ES-I3 (cell line): ENCODE data around the gene SKIC8.

Source experiments
- H3K36me3 ChIP-seq: 2 replicates; pipeline ENCODE4 v1.6.1; 2013; ENCODE audit warnings: mild to moderate bottlenecking, low read length, control low read depth, moderate library complexity; ENCODE audit not compliant: insufficient read depth
- H3K4me1 ChIP-seq: 2 replicates; pipeline ENCODE4 v1.6.1; 2013; ENCODE audit warnings: mild to moderate bottlenecking, control low read depth, low read length; ENCODE audit not compliant: insufficient read depth
- H3K9ac ChIP-seq: 2 replicates; pipeline ENCODE4 v1.6.1; 2013; ENCODE audit warnings: low read depth, mild to moderate bottlenecking, low read length, moderate library complexity
- H3K9me3 ChIP-seq: 2 replicates; pipeline ENCODE4 v1.6.1; 2013; ENCODE audit warnings: mild to moderate bottlenecking, low read length, moderate library complexity; ENCODE audit not compliant: control insufficient read depth, insufficient read depth

Gene SKIC8

GRCh38 chr15:78314181-78314581 lies 14.8 kb upstream of the SKIC8 start:
- peaks cover 18% of the 10 kb centered on the region for H3K4me1 ChIP-seq
- H3K9me3 ChIP-seq = no peaks in the 10 kb centered on the region
- H3K36me3 ChIP-seq = no peaks in the 10 kb centered on the region
- H3K9ac ChIP-seq = no peak overlapping the region

DNA sequence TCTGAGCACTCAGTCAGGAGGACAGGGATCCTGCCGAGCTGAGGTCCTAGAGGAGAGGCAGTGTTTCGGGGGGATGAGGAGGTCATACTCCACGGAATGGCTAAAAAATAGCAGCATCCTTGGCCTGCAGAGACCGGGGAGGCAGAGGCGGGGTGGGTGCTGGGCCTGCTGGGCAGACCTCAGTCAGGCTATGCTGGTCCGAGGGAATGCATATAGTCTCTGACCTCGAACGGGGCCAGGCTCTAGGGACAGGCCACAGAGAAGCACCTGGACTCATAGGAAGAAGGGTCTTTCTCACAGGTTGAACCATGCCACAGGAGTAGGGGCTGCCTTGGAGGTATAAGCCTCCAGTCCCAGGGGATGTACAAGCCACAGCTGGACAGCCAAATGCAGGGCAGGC lies 14.0 kb upstream of the SKIC8 start:
- Histone ChIP-seq H3K9me3 (no peaks in the 10 kb centered on the region), H3K36me3 (no peaks in the 10 kb centered on the region), H3K4me1 (peaks cover 18% of the 10 kb centered on the region), H3K9ac (no peak overlapping the region)

GRCh38 chr15:78312957-78313356 lies 13.5 kb upstream of the SKIC8 start:
- no peaks in the 10 kb centered on the region for H3K36me3 ChIP-seq
- H3K9ac ChIP-seq = no peak overlapping the region
- no peaks in the 10 kb centered on the region for H3K9me3 ChIP-seq

GRCh38 chr15:78312536-78312935 lies 13.1 kb upstream of the SKIC8 start:
- Histone ChIP-seq H3K9me3 (no peaks in the 10 kb centered on the region), H3K4me1 (peaks cover 18% of the 10 kb centered on the region), H3K9ac (no peak overlapping the region), H3K36me3 (no peaks in the 10 kb centered on the region)

More at GRCh38 chr15:78312957-78313356, 13.5 kb upstream of the SKIC8 start:
- peaks cover 18% of the 10 kb centered on the region for H3K4me1 ChIP-seq

GRCh38 chr15:78311292-78311691 lies 11.9 kb upstream of the SKIC8 start:
- Histone ChIP-seq H3K4me1 (peaks cover 11% of the 10 kb centered on the region; the same call in 1 of the 2 replicates), H3K9me3 (no peaks in the 10 kb centered on the region), H3K36me3 (no peaks in the 10 kb centered on the region), H3K9ac (no peak overlapping the region)

DNA sequence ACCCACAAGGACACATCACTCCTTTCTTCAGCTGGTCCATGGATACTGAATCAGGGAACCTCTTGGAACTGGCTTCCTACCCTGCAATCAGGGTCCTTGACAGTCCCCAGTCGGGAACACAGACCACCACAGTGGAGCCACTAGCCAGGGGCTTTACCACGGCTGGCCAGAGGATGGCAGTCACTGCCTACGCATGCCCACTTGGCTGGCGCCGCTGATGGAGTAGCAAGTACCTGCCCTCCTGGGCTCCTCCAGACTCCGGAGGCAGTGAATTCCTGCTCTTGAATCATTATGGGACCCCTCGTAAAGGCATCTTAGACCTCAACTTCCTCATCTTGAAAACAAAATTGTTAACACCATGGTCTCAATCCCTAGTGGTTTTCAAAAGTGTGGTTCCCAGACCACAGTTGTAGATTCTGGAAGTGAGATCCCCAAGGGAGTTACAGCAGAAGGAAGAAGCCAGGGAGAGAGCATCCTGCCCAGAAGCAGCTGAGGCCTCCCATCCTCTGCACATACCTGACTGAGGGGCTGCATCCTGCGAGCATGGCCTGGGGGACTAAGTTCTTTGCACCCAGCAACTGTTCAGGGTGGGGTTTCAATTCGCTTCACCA lies 9.1 kb upstream of the SKIC8 start:
- Histone ChIP-seq H3K9me3 (no peaks in the 10 kb centered on the region), H3K4me1 (peaks cover 9% of the 10 kb centered on the region; the same call in 1 of the 2 replicates), H3K36me3 (no peaks in the 10 kb centered on the region), H3K9ac (no peak overlapping the region)

DNA sequence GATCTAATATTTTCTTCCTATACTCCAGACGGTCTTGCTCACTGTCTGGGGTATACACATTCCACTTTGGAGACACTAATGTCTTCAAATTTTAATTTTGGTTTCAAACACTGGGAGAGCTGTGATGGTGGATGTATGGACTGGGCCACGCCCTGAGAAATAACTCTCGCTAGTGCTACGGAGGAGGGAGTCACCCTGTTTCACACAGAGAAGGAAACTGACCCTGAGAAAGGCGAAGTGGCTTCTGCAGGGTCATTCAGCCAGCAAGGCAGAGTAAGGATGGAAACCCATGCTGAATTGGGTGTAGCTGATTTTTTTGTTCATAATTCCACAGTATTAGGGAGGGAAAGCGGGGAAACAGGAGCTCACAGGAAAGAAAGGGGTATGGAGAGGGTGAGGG lies 8.6 kb upstream of the SKIC8 start:
- Histone ChIP-seq H3K36me3 (no peaks in the 10 kb centered on the region), H3K4me1 (peaks cover 9% of the 10 kb centered on the region; the same call in 1 of the 2 replicates), H3K9me3 (no peaks in the 10 kb centered on the region), H3K9ac (no peak overlapping the region)

GRCh38 chr15:78306176-78306774 lies 6.9 kb upstream of the SKIC8 start:
- Histone ChIP-seq H3K36me3 (no peaks in the 10 kb centered on the region), H3K9ac (no peak overlapping the region), H3K9me3 (no peaks in the 10 kb centered on the region), H3K4me1 (peaks cover 4% of the 10 kb centered on the region; the same call in 1 of the 2 replicates)

- no peak overlapping the region; the same call in 1 of the 2 replicates for H3K9ac ChIP-seq
- H3K9me3 ChIP-seq = no peaks in the 10 kb centered on the region
- H3K4me1 ChIP-seq = peaks cover 4% of the 10 kb centered on the region; the same call in 1 of the 2 replicates
- H3K36me3 ChIP-seq = no peaks in the 10 kb centered on the region
Measured at GRCh38 chr15:78304216-78305066, 5.0 kb upstream of the SKIC8 start.

DNA sequence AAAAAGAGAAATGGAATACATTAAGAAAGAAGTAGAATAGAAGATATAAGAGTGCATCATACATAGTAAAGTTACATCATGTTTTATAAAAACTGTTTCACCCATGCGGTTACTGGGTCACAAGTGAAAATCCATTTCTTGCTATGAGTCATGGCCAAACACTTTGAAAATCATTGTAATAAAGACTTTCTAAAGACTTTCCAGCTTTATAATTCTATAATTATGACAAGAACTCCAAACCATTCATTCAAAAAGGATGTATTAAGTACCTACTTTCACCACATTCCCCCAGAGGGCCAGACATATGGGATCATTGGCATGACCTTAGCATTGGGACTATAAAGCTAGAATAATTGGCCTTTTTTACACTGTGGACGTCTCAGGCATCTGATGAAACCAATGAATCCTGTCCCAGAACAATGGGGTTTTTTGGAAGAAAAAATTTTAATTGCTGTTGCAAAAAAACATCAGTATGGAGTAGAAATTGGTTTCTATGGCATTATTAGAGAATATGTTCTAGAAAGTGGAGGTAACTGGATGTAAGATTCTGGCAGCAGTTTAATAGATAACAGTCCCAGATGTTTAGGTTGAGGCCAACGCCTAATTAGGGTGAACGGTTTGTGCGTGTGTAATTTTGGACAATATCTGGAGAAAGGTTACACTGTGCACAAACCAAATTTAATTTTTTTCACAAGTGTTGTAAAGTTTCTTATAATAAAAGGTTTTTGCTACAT lies 3.3 kb upstream of the SKIC8 start:
- H3K9me3 ChIP-seq = no peaks in the 10 kb centered on the region
- peak overlapping the region; percentile 34; the same call in 1 of the 2 replicates for H3K9ac ChIP-seq
- no peaks in the 10 kb centered on the region for H3K36me3 ChIP-seq

GRCh38 chr15:78301828-78302227 lies 2.4 kb upstream of the SKIC8 start:
- Histone ChIP-seq H3K9me3 (no peaks in the 10 kb centered on the region), H3K36me3 (no peaks in the 10 kb centered on the region), H3K9ac (no peak overlapping the region), H3K4me1 (peaks cover 4% of the 10 kb centered on the region; the same call in 1 of the 2 replicates)

More for the DNA sequence above, 3.3 kb upstream of the SKIC8 start:
- peaks cover 4% of the 10 kb centered on the region; the same call in 1 of the 2 replicates for H3K4me1 ChIP-seq

- H3K9ac ChIP-seq = no peak overlapping the region
- H3K9me3 ChIP-seq = no peaks in the 10 kb centered on the region
- H3K4me1 ChIP-seq = peaks cover 2% of the 10 kb centered on the region; the same call in 1 of the 2 replicates
- no peaks in the 10 kb centered on the region for H3K36me3 ChIP-seq
Measured at GRCh38 chr15:78301326-78301725, 1.9 kb upstream of the SKIC8 start.

DNA sequence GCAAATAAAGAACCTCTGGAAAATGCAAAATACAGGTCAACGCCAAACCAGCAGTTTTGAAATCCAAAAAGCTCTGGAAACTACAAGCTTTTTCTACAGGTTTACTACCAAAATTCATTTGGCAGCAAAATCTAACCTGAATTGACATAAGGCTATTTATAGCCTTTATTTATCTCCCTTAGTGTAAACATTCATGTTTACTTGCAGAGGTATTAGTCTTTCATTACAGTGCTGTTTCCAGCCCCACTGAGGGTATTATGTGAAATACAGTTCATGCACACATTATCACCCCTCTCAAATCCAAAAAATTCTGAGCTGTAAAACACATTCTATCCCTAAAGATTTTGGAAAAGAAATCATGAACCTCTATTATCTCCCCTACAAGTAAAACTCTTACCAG lies 7.2 kb downstream of the SKIC8 start:
- H3K36me3 ChIP-seq = peaks cover 13% of the 10 kb centered on the region; the same call in 1 of the 2 replicates
- no peaks in the 10 kb centered on the region for H3K9me3 ChIP-seq
- H3K4me1 ChIP-seq = no peaks in the 10 kb centered on the region
- H3K9ac ChIP-seq = no peak overlapping the region

GRCh38 chr15:78291698-78292097 lies 7.7 kb downstream of the SKIC8 start:
- H3K4me1 ChIP-seq = no peaks in the 10 kb centered on the region
- H3K9me3 ChIP-seq = no peaks in the 10 kb centered on the region
- peaks cover 14% of the 10 kb centered on the region; the same call in 1 of the 2 replicates for H3K36me3 ChIP-seq
- H3K9ac ChIP-seq = no peak overlapping the region
